ENCODE results near the gene MYL5. TPM values are rescaled to one million over a fixed set of nuclear protein-coding genes. Genes with fewer than 3 reads are reported as not detected.

Gene MYL5
- total RNA-seq, 1 experiment from 2014 or later: 29.8 TPM

- no peaks in the 10 kb centered on the region for H3F3A ChIP-seq (ENCODE audit: insufficient read depth, low read depth)
- H4K20me1 ChIP-seq (ENCODE audit: insufficient read depth): no peaks in the 10 kb centered on the region
- POLR2A ChIA-PET (ENCODE audit: unreplicated experiment): no interaction called here
- no peaks in the 10 kb centered on the region for H3K36me3 ChIP-seq (ENCODE audit: low read depth)
- H3K4me3 ChIP-seq: no peak overlapping the region
- no peaks in the 10 kb centered on the region for H3K9me2 ChIP-seq (ENCODE audit: insufficient read depth)
- H3K4me1 ChIP-seq (replicated peaks; ENCODE audit: insufficient read depth): no peaks in the 10 kb centered on the region
- BruUV-seq (replicated peaks): no TSS peak
- no peak for TF ChIP-seq EZH2 (IDR thresholded peaks at IDR 0.05; ENCODE audit: low read depth)
- TF ChIP-seq CTCF (conservative IDR thresholded peaks at IDR 0.05): no peak
- intact Hi-C loops (cut with micrococcal nuclease; ENCODE audit: unreplicated experiment): no loop called here
- no peak overlapping the region for H2AFZ ChIP-seq
- H3K9me3 ChIP-seq (ENCODE audit: insufficient read depth, low read depth): peaks cover 5% of the 10 kb centered on the region; the same call in 1 of the 2 replicates
- CTCF ChIA-PET: no interaction called here
- H3K79me2 ChIP-seq (ENCODE audit: low read depth): no peaks in the 10 kb centered on the region
- DNase-seq: no peak
- H3K4me2 ChIP-seq: no peak overlapping the region
- H3K27me3 ChIP-seq (ENCODE audit: insufficient read depth, low read depth): peaks cover 80% of the 10 kb centered on the region
- no peak overlapping the region for H3K27ac ChIP-seq
These were observed 27.9 kb upstream of the MYL5 start for GRCh38 chr4:646460-646859.

GRCh38 chr4:647481-647880, 26.9 kb upstream of the MYL5 start:
- POLR2A ChIA-PET (ENCODE audit: unreplicated experiment): no interaction called here
- Histone ChIP-seq H4K20me1 (ENCODE audit: insufficient read depth) (no peaks in the 10 kb centered on the region), H3K9me2 (ENCODE audit: insufficient read depth) (no peaks in the 10 kb centered on the region), H3K27me3 (ENCODE audit: insufficient read depth, low read depth) (peaks cover 80% of the 10 kb centered on the region), H2AFZ (no peak overlapping the region), H3K4me2 (no peak overlapping the region), H3K4me1 (replicated peaks; ENCODE audit: insufficient read depth) (no peaks in the 10 kb centered on the region), H3K79me2 (ENCODE audit: low read depth) (no peaks in the 10 kb centered on the region), H3F3A (ENCODE audit: insufficient read depth, low read depth) (no peaks in the 10 kb centered on the region), H3K36me3 (ENCODE audit: low read depth) (no peaks in the 10 kb centered on the region), H3K4me3 (no peak overlapping the region), H3K27ac (no peak overlapping the region), H3K9me3 (ENCODE audit: insufficient read depth, low read depth) (no peaks in the 10 kb centered on the region)
- TF ChIP-seq CTCF (conservative IDR thresholded peaks at IDR 0.05) (no peak), EZH2 (IDR thresholded peaks at IDR 0.05; ENCODE audit: low read depth) (no peak)
- CTCF ChIA-PET: no interaction called here
- no TSS peak for BruUV-seq (replicated peaks)
- intact Hi-C loops (cut with micrococcal nuclease; ENCODE audit: unreplicated experiment): no loop called here
- DNase-seq: no peak

- POLR2A ChIA-PET (ENCODE audit: unreplicated experiment): no interaction called here
- no TSS peak for BruUV-seq (replicated peaks)
- peak in 1 of 2 experiments; percentile 39 for DNase-seq
These were observed 25.6 kb upstream of the MYL5 start for GRCh38 chr4:648579-649292.

More at GRCh38 chr4:648579-649292, 25.6 kb upstream of the MYL5 start:
- no peaks in the 10 kb centered on the region for H3K36me3 ChIP-seq (ENCODE audit: low read depth)
- no peak for TF ChIP-seq CTCF (conservative IDR thresholded peaks at IDR 0.05)
- TF ChIP-seq EZH2 (IDR thresholded peaks at IDR 0.05; ENCODE audit: low read depth): no peak
- intact Hi-C loops (cut with micrococcal nuclease; ENCODE audit: unreplicated experiment): no loop called here
- H3K4me1 ChIP-seq (replicated peaks; ENCODE audit: insufficient read depth): no peaks in the 10 kb centered on the region
- no peak overlapping the region for H3K4me3 ChIP-seq
- no peak overlapping the region for H3K27ac ChIP-seq
- no peaks in the 10 kb centered on the region for H3K9me2 ChIP-seq (ENCODE audit: insufficient read depth)
- peaks cover 82% of the 10 kb centered on the region for H3K27me3 ChIP-seq (ENCODE audit: insufficient read depth, low read depth)
- no peaks in the 10 kb centered on the region for H3K9me3 ChIP-seq (ENCODE audit: insufficient read depth, low read depth)
- H3F3A ChIP-seq (ENCODE audit: insufficient read depth, low read depth): no peaks in the 10 kb centered on the region
- H4K20me1 ChIP-seq (ENCODE audit: insufficient read depth): no peaks in the 10 kb centered on the region
- no peaks in the 10 kb centered on the region for H3K79me2 ChIP-seq (ENCODE audit: low read depth)
- no peak overlapping the region for H2AFZ ChIP-seq
- no peak overlapping the region for H3K4me2 ChIP-seq
- CTCF ChIA-PET: interaction anchor here (0.5 kb wide), 1 partner anchor 22 kb away, joined by 3 read pairs; no protein-coding TSS in a partner anchor

Data from PC-9 (cell line).